ENCODE measurements around the gene MLH3. TPM values are rescaled to one million over a fixed set of nuclear protein-coding genes. Genes with fewer than 3 reads are reported as not detected.
"Not testable (repeated sequence)": the region's sequence is repeated elsewhere in the genome, so short reads cannot be mapped to it uniquely, and the experiment has no call there.

Gene MLH3
- total RNA-seq, 1 donor from 2014 or later = 20.0 TPM

DNA sequence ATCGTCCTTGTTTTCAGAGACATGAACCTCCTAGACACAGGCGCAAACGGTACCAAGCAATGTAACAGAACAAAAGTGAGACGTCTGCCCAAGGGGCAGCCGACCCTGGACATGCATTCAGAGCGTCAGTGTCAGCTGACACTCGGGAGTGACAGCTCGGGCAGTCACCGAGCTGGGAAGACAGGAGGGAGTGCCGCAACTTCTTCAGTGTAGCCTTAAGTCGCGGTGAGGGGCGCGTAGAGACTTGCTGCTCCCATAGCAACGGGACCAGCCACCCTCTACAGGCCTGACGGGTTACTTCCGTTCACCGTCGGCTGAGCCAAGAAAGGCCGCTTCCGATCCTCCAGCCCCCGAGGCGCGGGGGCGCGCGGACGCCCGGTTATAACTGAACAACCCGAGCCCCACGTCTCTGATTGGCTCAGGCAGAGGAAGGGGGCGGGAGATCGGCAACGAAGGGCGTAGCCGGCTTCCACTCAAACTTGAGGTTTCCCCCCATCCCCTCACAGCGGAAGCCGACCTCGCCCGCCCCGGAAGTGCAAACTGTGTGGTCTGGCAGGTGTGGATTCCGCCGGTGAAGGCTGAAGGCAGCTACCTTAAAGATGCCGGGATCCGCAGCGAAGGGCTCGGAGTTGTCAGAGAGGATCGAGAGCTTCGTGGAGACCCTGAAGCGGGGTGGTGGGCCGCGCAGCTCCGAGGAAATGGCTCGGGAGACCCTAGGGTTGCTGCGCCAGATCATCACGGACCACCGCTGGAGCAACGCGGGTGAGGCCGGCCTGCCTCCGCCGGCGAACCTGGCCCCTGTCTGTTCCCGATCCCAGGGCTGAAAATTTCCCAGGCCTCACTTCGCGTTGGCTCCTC lies 48.6 kb downstream of the MLH3 start, which contains the start of gene EIF2B2:
Gene EIF2B2, plus strand, starts transcription at position 530 of the 858 bp plus-strand sequence. Its CDS starts 70 bp downstream, at position 600.
- intact Hi-C loops (cut with DNase I) = loop anchor here (5.0 to 10.0 kb wide), 2 partner anchors 48 to 65 kb away; partner anchors contain the start of genes PGF and ZC2HC1C

DNA sequence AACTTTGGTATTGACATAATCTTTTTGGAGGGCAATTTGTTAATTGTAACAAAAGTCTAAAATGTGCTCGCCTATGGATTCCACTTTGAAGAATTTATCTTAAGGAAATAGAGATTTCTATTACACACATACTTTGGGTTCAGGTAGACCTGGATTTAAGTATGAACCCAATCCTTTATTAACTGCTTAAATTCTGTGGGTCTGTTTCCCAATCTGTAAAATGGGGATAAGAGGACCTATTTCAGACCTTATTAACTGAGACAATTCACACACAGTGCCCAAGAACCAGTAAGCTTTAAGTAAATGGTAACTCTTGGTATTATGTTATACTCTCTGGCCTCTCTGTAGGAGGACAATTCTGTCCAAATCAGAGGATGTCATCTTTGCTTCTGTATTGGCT lies 49.4 kb downstream of the MLH3 start:
- DNase-seq (ENCODE audit: low spot score) = no peak
- intact Hi-C loops (cut with DNase I) = loop anchor here (5.0 to 10.0 kb wide), 2 partner anchors 47 to 65 kb away; partner anchors contain the start of genes PGF and ZC2HC1C

More for the DNA sequence above, 48.6 kb downstream of the MLH3 start, which contains the start of gene EIF2B2:
- DNase-seq (ENCODE audit: low spot score) = peak; percentile 97

DNA sequence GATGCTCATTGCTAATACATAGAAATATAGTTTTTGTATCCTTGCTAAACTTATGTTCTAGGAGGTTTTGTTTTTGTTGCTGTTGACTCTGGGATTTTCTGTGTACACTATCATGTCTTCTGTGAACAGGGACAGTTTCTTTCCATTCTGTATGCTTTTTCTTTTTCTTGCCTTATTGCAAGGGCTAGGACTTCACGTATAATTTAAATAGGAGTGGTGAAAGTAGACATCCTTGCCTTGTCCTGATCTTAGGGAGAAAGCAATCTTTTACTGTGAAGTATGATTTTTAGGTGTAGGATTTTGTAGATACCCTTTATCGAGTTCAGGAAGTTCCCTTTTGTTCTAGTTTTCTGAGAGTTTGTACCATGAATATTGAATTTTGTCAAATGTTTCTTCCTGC lies 50.0 kb downstream of the MLH3 start:
- DNase-seq (ENCODE audit: low spot score) = no peak
- intact Hi-C loops (cut with DNase I) = loop anchor here (5.0 to 10.0 kb wide), 2 partner anchors 46 to 66 kb away; partner anchors contain the start of genes PGF and ZC2HC1C

DNA sequence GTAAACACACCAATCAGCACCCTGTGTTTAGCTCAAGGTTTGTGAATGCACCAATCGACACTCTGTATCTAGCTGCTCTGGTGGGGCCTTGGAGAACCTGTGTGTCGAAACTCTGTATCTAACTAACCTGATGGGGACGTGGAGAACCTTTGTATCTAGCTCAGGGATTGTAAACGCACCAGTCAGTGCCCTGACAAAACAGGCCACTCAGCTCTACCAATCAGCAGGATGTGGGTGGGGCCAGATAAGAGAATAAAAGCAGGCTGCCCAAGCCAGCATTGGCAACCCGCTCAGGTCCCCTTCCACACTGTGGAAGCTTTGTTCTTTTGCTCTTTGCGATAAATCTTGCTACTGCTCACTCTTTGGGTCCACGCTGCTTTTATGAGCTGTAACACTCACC lies 55.5 kb downstream of the MLH3 start:
- intact Hi-C loops (cut with DNase I) = not testable (repeated sequence)

DNA sequence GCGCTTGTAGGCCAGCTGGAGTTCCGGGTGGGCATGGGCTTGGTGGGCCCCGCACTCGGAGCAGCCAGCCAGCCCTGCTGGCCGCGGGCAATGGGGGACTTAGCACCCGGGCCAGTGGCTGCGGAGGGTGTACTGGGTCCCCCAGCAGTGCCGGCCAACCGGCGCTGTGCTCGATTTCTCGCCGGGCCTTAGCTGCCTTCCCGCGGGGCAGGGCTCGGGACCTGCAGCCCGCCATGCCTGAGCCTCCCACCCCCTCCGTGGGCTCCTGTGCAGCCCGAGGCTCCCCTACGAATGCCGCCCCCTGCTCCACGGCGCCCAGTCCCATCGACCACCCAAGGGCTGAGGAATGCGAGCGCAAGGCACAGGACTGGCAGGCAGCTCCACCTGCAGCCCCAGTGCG lies 57.1 kb downstream of the MLH3 start:
- not testable (repeated sequence) for DNase-seq (ENCODE audit: low spot score)

More for the DNA sequence above, 55.5 kb downstream of the MLH3 start:
- not testable (repeated sequence) for DNase-seq (ENCODE audit: low spot score)

DNA sequence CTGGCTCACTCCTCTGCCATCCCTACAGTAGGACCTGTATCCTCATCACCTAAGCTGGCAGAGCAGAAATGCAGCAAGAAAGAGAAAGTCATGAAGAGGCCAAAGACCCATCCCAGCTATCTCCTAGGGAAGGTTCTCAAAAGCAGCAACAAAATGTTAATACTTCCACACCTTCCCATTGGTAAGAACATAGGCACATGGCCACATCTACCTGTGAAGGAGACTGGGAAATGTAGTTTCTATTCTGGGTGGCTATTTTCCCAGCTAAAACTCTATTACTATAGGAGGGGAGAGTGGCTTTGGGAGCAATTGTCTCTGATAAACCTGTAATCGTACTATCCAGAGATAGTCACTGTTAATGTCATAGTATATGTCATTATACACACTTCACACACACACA lies 62.3 kb downstream of the MLH3 start:
- intact Hi-C loops (cut with DNase I) = no loop called here
- DNase-seq (ENCODE audit: low spot score) = no peak

More for the DNA sequence above, 57.1 kb downstream of the MLH3 start:
- intact Hi-C loops (cut with DNase I) = not testable (repeated sequence)

DNA sequence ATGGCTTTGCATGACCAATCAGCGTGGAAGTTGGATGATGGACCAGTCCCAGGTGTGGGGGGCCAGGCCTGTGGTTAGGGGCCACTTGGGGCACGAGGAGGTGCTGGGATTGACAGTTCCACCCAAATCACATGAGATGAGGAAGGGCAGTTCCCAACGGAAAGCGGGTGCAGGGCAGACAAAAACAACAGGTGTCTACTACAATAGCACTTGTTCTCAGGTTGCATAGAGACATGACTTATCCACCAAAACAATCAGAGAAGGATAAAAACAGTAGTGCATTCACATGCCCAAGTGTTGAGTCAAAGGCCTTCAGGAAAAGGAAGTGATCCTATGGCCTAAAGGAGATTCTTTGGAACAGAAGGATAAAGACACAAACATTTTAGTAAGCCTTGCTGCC lies 63.1 kb downstream of the MLH3 start:
- no peak for DNase-seq (ENCODE audit: low spot score)
- intact Hi-C loops (cut with DNase I) = no loop called here

DNA sequence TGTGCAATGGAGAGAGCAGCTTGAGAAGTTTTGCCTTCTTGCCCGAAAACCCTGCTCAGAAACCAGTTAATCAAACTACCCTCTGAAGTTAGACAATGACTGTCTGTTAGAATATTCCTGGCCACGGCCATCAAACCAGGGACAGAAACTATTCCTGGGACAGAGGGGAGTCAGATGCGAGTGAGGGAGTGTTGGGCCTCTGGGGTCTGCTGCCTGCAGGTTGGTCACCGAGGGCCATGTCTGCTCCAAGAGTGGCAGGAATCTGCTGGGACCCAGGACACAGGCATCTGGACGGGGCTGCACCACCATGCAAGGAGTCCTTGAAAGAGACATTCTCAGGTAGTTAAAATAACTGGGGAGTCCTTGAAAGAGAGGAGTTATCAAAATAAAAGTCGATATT lies 65.5 kb downstream of the MLH3 start:
- intact Hi-C loops (cut with DNase I) = no loop called here
- no peak for DNase-seq (ENCODE audit: low spot score)

DNA sequence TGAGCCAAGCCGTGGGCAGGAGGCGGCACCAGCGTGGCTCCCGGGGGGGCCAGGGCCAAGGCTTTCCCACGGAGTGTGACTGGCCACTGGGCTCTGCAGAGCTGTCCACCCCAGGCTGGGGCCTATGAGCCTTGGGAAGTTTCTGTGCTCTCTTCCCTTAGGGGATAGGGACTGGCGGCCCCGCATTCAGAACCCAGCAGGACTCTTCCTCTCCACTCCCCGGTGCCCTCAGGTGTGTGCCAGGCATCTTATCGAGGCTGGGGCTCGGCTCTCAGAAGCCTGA lies 66.3 kb downstream of the MLH3 start:
- intact Hi-C loops (cut with DNase I) = no loop called here
- peak; percentile 76 for DNase-seq (ENCODE audit: low spot score)

DNA sequence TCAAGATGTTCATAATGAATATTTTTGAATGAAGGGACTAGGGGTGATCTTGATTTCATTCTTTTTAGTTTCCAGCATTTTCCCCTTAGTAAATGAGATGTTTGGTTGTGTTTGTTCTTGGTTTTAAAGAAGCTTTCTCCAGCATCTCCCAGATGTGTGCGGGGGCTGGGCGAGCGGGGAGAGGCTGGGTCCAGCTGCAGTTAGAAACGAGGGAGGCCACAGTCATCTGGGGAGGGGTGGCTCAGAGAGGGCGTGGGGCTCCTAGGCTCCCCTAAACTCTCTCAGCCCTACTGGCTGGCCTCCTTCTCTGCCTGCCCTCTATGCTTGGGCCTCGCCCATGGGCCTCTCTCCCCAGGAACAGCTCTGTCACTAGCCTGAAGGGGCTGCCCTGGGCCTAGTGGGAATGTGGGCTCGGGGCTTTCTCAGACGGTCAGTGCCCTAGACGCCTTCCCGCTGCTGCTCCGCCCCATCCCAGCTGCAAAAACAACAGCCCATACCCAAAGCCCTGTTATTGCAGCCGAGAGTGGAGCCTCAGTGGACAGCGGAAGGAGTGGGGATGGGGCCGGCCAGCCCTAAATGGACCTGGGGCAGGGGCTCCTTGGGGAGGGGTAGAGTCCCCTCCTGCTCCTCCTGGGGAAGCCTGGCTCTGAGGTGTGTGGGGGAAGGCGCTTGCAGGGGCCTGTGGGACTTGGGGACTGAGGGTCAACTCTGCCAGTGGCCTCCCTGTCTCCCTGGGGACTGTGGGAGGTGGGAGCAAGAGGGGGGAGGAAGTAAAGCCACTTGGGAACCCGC lies 66.8 kb downstream of the MLH3 start:
- intact Hi-C loops (cut with DNase I) = no loop called here
- no peak for DNase-seq (ENCODE audit: low spot score)

DNA sequence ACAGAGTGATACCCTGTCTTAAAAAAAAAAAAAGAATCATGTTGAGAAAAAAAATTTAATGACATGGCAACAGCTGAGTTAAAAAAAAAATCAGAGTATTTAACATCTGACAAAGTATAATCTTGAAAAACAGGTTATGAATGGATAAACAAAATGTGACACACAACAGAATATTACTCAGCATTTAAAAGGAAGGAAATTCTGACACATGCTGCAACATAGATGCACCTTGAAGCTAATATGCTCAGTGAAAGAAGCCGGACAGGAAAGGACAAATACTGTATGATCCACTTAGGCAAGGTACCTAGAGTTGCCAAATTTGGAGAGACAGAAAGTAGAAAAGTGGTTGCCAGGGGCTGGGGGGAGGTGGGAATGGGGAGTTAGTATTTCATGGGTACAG lies 67.9 kb downstream of the MLH3 start:
- intact Hi-C loops (cut with DNase I) = no loop called here

DNA sequence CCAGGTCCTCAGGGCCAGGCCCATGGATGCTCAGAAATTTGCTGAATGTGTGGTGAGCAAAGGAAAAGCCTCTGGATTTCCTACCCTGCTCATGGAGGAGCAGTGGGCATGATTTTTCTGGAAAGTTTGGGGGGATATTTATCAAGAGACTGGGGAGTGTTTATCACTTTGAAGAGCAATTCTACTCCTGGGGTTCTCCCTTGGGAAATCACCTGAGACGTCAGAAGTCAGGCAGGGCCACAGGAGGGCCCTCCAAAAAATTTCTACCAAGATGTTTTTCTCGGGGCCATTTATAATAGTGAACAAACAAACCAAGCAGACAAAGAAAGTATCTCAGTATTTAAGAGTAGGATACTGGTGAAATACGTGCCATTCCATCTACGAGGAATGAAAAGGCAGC lies 68.6 kb downstream of the MLH3 start:
- intact Hi-C loops (cut with DNase I) = no loop called here
- no peak for DNase-seq (ENCODE audit: low spot score)

More for the DNA sequence above, 67.9 kb downstream of the MLH3 start:
- no peak for DNase-seq (ENCODE audit: low spot score)

DNA sequence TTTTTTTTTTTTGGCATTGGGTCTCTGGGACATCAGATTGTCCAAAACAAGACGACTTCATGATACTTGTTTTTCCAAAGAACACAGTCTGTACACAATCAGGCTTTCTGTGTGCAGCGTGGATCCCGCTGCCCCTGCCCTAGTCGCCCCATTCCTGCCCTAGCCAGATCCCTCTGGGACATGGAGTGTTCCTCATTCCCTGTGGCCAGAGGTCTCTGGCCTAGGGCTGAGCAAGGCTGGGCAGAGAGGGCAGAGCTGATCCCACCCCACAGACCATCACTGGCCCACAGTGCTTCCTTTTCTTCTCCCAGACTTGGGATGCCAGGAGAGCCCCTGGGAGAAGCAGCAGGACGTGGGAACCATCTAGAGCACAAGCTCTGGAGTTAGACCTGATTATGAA lies 69.4 kb downstream of the MLH3 start:
- no peak for DNase-seq (ENCODE audit: low spot score)
- intact Hi-C loops (cut with DNase I) = no loop called here

DNA sequence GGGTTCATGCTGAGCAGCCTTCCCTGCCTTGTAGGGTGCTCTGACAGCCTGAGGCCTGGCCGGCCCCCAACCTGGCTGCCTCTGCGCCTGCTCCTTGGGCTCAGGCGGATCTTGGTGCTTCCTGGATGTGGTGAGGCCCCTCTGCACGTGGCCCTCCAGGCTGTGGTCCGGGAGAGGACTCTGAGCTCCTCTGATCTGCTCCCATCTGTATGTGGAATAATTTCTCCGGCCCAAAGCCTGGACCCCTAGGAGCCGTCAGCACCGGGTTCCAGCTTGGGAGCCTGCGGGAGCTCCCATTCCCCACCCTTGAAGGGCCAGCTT lies 69.8 kb downstream of the MLH3 start:
- DNase-seq (ENCODE audit: low spot score) = no peak
- intact Hi-C loops (cut with DNase I) = no loop called here

DNA sequence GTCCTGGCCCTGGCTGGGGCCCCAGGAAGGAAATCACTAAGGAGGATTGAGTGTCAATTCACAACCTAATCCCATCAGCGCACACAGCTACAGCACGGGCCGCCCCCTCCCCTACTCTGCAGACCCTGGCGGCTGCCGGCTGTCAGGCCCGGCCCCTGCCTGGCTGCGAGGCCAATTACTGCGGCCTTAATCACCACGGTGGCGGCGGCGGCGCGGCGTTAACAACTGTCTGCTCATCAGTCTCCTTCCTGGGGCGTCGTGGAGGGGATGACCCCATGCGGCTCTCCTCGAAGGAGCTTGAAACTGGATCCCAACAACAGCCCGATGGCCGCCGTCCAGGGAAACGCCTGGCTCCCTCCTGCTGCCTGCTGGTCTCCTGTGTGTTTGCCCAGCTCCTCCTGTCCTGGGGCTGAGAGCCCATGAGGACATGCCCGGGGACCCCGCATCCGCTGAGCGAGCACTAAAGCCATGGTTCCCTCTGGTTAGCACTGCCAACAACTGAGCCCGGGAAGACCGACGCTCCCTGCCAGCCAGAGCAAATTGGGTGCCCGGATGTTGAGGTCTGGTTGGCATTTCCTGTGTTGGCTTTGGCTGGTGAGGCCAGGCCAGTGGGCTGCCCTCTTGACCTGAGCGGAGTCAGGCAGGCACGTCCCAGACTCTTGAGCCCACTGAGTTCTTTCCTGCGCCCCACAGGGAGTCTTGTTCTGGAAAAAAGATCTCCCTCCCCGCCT lies 70.4 kb downstream of the MLH3 start:
- no peak for DNase-seq (ENCODE audit: low spot score)
- intact Hi-C loops (cut with DNase I) = no loop called here

DNA sequence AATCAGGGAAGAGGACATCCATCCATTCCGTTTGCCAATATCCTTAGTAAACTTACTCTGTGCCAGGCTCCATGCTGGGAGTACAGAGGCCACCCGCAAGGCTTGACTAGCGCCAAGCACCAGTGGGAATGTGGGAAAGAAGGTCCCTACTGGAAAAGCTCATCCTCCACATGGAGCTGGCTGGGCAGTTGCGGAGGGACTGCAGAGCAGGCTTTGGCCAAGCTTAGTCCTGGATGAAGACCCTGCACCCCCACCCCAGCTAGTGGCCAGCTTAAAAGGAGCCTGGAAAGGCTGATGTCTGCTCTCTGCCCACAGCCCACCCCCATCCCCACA lies 70.9 kb downstream of the MLH3 start:
- no peak for DNase-seq (ENCODE audit: low spot score)
- intact Hi-C loops (cut with DNase I) = no loop called here

DNA sequence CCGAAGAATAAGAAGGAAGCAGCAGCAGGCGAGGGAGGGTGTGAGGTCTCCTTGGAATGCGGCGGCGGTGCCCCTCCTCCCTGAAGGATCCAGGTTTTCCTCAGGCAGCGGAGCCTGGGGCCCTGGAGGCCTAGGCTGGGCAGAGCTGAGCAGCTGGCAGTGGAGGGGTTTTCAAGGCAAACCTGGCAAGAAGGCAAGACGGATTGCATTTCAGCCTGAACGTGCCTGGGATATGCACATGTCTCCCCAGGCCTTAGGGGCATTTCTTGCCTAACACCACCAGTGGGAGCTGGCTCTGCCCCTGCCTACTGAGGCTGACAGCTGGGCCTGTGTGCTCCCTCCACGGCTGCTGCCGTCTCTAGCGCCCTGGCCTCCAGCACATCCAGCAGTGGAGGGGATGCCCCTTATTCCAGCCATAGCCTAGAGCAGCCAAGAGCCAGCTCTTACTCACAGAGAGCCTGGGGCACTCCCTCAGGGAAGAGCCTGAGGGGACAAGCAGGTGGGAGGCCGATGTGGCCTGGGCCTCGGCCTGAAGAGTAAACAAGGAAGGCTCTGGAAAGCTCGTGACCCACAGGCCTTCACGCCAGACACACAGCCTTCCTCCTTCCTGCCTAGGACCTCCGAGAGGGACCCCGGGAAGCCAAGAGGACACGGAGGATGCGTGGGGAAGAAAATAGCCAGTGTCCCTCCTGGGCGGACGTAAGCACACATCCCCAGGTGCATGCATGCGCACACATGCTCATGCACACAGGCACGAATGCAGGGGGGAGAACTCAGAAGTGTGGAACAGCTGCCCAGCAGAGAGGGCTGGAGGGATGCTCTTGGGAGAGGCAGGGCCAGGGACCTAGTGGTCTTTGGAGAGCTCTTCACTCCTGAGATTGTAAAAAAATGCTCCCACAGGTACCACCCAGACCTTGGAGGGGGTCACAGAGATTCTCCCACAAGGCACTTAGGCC lies 71.5 kb downstream of the MLH3 start:
- intact Hi-C loops (cut with DNase I) = no loop called here
- DNase-seq (ENCODE audit: low spot score) = no peak

DNA sequence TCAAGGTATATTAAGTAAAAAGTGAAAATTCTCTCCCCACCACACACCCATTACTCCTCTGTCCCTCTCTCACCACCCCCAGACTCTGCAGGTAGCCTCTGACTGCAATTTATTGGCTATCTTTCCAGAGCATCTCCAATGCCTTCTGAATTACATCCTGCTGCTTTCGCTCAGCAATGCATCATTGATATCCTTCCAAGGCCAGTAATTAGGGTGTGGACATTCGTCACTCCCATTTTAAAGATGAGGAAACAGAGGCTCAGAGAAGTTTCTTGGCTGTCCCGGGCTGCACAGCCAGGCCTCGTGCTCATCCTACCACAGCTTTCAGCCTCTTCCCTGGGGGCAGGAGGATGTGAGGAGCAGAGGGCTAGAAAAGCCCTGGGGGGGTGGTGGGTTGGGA lies 72.2 kb downstream of the MLH3 start:
- no peak for DNase-seq (ENCODE audit: low spot score)
- intact Hi-C loops (cut with DNase I) = no loop called here

DNA sequence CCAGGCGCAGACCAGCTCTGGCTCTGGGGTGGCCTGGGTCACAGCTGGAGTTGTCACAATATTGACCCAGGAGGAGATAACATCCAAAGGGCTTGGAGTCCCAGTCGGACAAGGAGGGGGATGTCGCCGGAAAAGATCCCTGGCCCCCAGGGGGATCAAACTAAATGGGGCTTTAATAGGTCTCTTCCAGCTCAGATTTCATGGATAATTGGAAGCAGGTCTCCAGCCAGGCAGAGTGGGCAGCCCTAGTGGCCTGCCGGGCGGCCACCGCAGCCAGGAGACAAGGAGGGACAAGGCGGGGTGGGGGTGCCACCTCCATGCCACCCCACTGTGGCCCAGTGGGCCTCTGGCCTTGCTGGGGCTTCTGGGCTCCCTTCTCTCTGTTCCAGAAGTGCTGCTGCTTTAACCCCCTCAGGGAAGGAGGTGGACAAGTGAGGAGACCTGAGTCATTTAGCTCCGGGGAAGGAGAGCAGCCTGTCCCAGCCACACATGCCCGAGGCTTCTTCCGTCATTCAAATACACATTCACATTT lies 72.8 kb downstream of the MLH3 start:
- intact Hi-C loops (cut with DNase I) = no loop called here
- DNase-seq (ENCODE audit: low spot score) = no peak

Measured in cardiac septum (tissue), 1 donor.